HCT116 (cell line): ENCODE results near the gene POLK. TPM values are rescaled to one million over a fixed set of nuclear protein-coding genes. Genes with fewer than 3 reads are reported as not detected.

Experiments used
- ATAC-seq: fragments of 200-7000 bp; cut with Tn5 transposase; 2 replicates; pipeline ENCODE4 v1.9.1; 2020; ENCODE audit warnings: mild to moderate bottlenecking, moderate library complexity
- BruUV-seq: library from RNA; stranded (reverse); fragments of 400-500 nt; replicated peaks from 2 replicates; lab custom pipeline; 2021; lab: Mats Ljungman, UMichigan
- CTCF ChIA-PET: fragments of 300-600 bp; sonication (Branson Sonifier 250); formaldehyde crosslinking; loops from one replicate; lab custom pipeline; 2021; ENCODE audit warnings: antibody characterized with exemption; lab: Charles Lee
- POLR2A ChIA-PET: fragments of 300-600, 350-600 bp; sonication (Branson Sonifier 250); formaldehyde crosslinking; loops from one replicate; lab custom pipeline; 2021; ENCODE audit warnings: antibody characterized with exemption; lab: Charles Lee
- RAD21 ChIA-PET, 2 experiments: fragments of 300-600 bp; sonication (Branson Sonifier 250); formaldehyde crosslinking; loops; one replicate each; lab custom pipeline; 2023; ENCODE audit warnings: low total read pairs in 2 of 2; ENCODE audit not compliant: uncharacterized antibody in 2 of 2, unreplicated experiment in 2 of 2, low non-redundant PET in 1 of 2; lab: Charles Lee
- DNase-seq: peaks from one replicate; pipeline ENCODE4 v3.0.0-alpha.2; 2010; ENCODE audit warnings: low read depth, low spot score
- H2AFZ ChIP-seq: fragments of 200-600 bp; shearing (Covaris generic), sonication (generic); 2 replicates; pipeline ENCODE4 v1.6.1; 2017; ENCODE audit warnings: low read depth, mixed run types, mixed read lengths, antibody characterized with exemption, low read length; ENCODE audit not compliant: poor library complexity, severe bottlenecking
- H3K27ac ChIP-seq: 2 replicates; pipeline ENCODE4 v1.5.1; 2012; ENCODE audit warnings: low read depth, low read length
- H3K27me3 ChIP-seq: fragments of 200-600 bp; sonication (generic); 2 replicates; pipeline ENCODE4 v1.6.1; 2016; ENCODE audit warnings: mixed run types, low read length, mixed read lengths; ENCODE audit not compliant: insufficient read depth
- H3K36me3 ChIP-seq, 2 experiments: fragments of 200-500 bp in 1 of 2; fragments of 200-600 bp in 1 of 2; sonication (Bioruptor generic) in 1 of 2; sonication (generic) in 1 of 2; 2 replicates each; pipeline versions ENCODE4 v1.5.1 to v1.6.1; 2014 to 2016; ENCODE audit warnings: low read length in 2 of 2, inconsistent platforms in 1 of 2, mixed read lengths in 1 of 2, mixed run types in 1 of 2; ENCODE audit not compliant: insufficient read depth in 2 of 2, control insufficient read depth in 1 of 2
- H3K4me1 ChIP-seq, 2 experiments: fragments of 200-600 bp in 1 of 2; sonication (generic) in 1 of 2; 2 replicates each; pipeline versions ENCODE4 v1.5.1 to v1.6.1; 2012 to 2017; ENCODE audit warnings: low read length in 2 of 2, inconsistent platforms in 1 of 2, mild to moderate bottlenecking in 1 of 2, mixed read lengths in 1 of 2, mixed run types in 1 of 2, moderate library complexity in 1 of 2; ENCODE audit not compliant: insufficient read depth in 2 of 2, control insufficient read depth in 1 of 2
- H3K4me2 ChIP-seq: fragments of 200-600 bp; sonication (generic); 2 replicates; pipeline ENCODE4 v1.6.1; 2017; ENCODE audit warnings: mixed run types, low read length, mixed read lengths
- H3K4me3 ChIP-seq, 2 experiments: fragments of 200-600 bp in 1 of 2; sonication (generic) in 1 of 2; replicated peaks in 1 of 2; 2 replicates each; pipeline ENCODE4 v1.5.1; 2011 to 2016; ENCODE audit warnings: low read length in 2 of 2, control low read depth in 1 of 2, low read depth in 1 of 2, mild to moderate bottlenecking in 1 of 2, mixed read lengths in 1 of 2, mixed run types in 1 of 2
- H3K79me2 ChIP-seq: fragments of 200-600 bp; sonication (generic); 2 replicates; pipeline ENCODE4 v1.6.1; 2017; ENCODE audit warnings: mild to moderate bottlenecking, mixed run types, low read length, moderate library complexity, mixed read lengths; ENCODE audit not compliant: insufficient read depth
- H3K9ac ChIP-seq: fragments of 200-600 bp; sonication (generic); 2 replicates; pipeline ENCODE4 v1.6.1; 2016; ENCODE audit warnings: low read length, mixed read lengths
- H3K9me2 ChIP-seq: fragments of 200-600 bp; sonication (generic), shearing (Covaris generic); 2 replicates; pipeline ENCODE4 v1.6.1; 2017; ENCODE audit warnings: mixed run types, mild to moderate bottlenecking, moderate library complexity; ENCODE audit not compliant: insufficient read depth
- H3K9me3 ChIP-seq, 2 experiments: fragments of 200-500 bp in 1 of 2; fragments of 200-600 bp in 1 of 2; sonication (Bioruptor generic) in 1 of 2; sonication (generic) in 1 of 2; 2 replicates each; pipeline ENCODE4 v1.6.1; 2014 to 2017; ENCODE audit warnings: low read length in 2 of 2, mixed read lengths in 2 of 2, inconsistent platforms in 1 of 2, low read depth in 1 of 2, mild to moderate bottlenecking in 1 of 2, mixed run types in 1 of 2, moderate library complexity in 1 of 2; ENCODE audit not compliant: control insufficient read depth in 1 of 2, insufficient read depth in 1 of 2
- H4K20me1 ChIP-seq: fragments of 200-600 bp; sonication (generic), shearing (Covaris generic); 2 replicates; pipeline ENCODE4 v1.6.1; 2017; ENCODE audit warnings: mixed run types, mild to moderate bottlenecking, moderate library complexity; ENCODE audit not compliant: insufficient read depth
- CTCF ChIP-seq, 3 experiments: fragments of 200-600 bp in 1 of 3; sonication (generic) in 1 of 3; IDR thresholded peaks in 2 of 3; conservative IDR thresholded peaks in 1 of 3; 2 replicates each; pipeline ENCODE4 v1.5.1; 2012 to 2017; ENCODE audit warnings: low read depth in 2 of 3, low read length in 2 of 3, antibody characterized with exemption in 1 of 3, borderline replicate concordance in 1 of 3, control low read depth in 1 of 3, mild to moderate bottlenecking in 1 of 3, mixed read lengths in 1 of 3, mixed run types in 1 of 3, moderate library complexity in 1 of 3; ENCODE audit not compliant: insufficient read depth in 1 of 3
- FOSL1 ChIP-seq: IDR thresholded peaks from 2 replicates; pipeline ENCODE4 v1.6.1; 2012; ENCODE audit warnings: low read depth
- MAX ChIP-seq: IDR thresholded peaks from 2 replicates; pipeline ENCODE4 v1.6.1; 2012
- POLR2A ChIP-seq: IDR thresholded peaks from 2 replicates; pipeline ENCODE4 v1.7.0; 2011; ENCODE audit warnings: borderline replicate concordance; ENCODE audit not compliant: insufficient read depth, insufficient read length; ENCODE audit errors: extremely low read depth
- RAD21 ChIP-seq: IDR thresholded peaks from 2 replicates; pipeline ENCODE4 v1.6.1; 2012; ENCODE audit warnings: low read depth, mild to moderate bottlenecking
- REST ChIP-seq: IDR thresholded peaks from 2 replicates; pipeline ENCODE4 v1.6.1; 2012; ENCODE audit warnings: low read depth
- SIN3A ChIP-seq: IDR thresholded peaks from 2 replicates; pipeline ENCODE4 v1.6.1; 2012; ENCODE audit warnings: low read depth
- YY1 ChIP-seq: IDR thresholded peaks from 2 replicates; pipeline ENCODE4 v1.6.1; 2011; ENCODE audit warnings: low read length, low read depth, moderate library complexity, mild to moderate bottlenecking; ENCODE audit not compliant: insufficient replicate concordance; ENCODE audit errors: extremely low read depth
- ZNF274 ChIP-seq: fragments of 200-500 bp; sonication (Bioruptor generic); IDR thresholded peaks from 2 replicates; pipeline ENCODE4 v1.6.1; 2014; ENCODE audit warnings: mild to moderate bottlenecking, low read depth, low read length, inconsistent platforms
- intact Hi-C: fragments of 100-400 bp; cut with micrococcal nuclease; formaldehyde crosslinking; loops from 2 replicates; pipeline ENCODE4 v1.10.0; 2022
- total RNA-seq: library from RNA; stranded (reverse); gene quantifications from one replicate; pipeline ENCODE4 v1.2.1, GENCODE V29; 2021; ENCODE audit not compliant: unreplicated experiment

Gene POLK
- total RNA-seq, 1 experiment from 2014 or later, result 17.3 TPM

- TF ChIP-seq CTCF (IDR thresholded peaks at IDR 0.05 in 2 of 3, conservative IDR thresholded peaks at IDR 0.05 in 1 of 3; ENCODE audit: borderline replicate concordance in 1 of 3, insufficient read depth in 1 of 3, low read depth in 2 of 3, low read length in 2 of 3), result no peak
- no peak for TF ChIP-seq ZNF274
- TF ChIP-seq REST, result no peak
- TF ChIP-seq YY1, result no peak
- no peak for TF ChIP-seq FOSL1
- TF ChIP-seq SIN3A, result no peak
- TF ChIP-seq POLR2A, result no peak
These were observed 11.6 kb downstream of the POLK start (continued) for GRCh38 chr5:75523275-75523674.

GRCh38 chr5:75524071-75524470, 12.4 kb downstream of the POLK start:
- RAD21 ChIA-PET, result no interaction called here
- Histone ChIP-seq H3K4me1 (no peaks in the 10 kb centered on the region), H3K4me3 (no peak overlapping the region), H4K20me1 (no peaks in the 10 kb centered on the region), H2AFZ (no peak overlapping the region), H3K27me3 (no peaks in the 10 kb centered on the region), H3K9ac (no peak overlapping the region), H3K36me3 (no peaks in the 10 kb centered on the region), H3K4me2 (no peak overlapping the region), H3K27ac (no peak overlapping the region), H3K9me2 (no peaks in the 10 kb centered on the region; the same call in 1 of the 2 replicates), H3K79me2 (peaks cover 57% of the 10 kb centered on the region), H3K9me3 (peaks cover 0 to 3% of the 10 kb centered on the region in 2 experiments; a peak in 1 of 4 replicates)
- POLR2A ChIA-PET, result no interaction called here
- ATAC-seq (no peak), DNase-seq (no peak)
- CTCF ChIA-PET, result interaction anchor here (1.1 kb wide), 1 partner anchor 35 kb away, joined by 5 read pairs; no protein-coding TSS in a partner anchor
- TF ChIP-seq RAD21 (no peak), MAX (no peak)
- BruUV-seq, result no TSS peak
- intact Hi-C loops, result no loop called here
